Activated T-helper 1 cell treated with anti-CD3 and anti-CD28 coated beads, Interleukin-12 subunit alpha, Interleukin-12 subunit beta, Interleukin-2, Interleukin-4 antibody, amounts not matched to agents 30 ng/mL and 10 ng/mL and 1 ng/mL, durations not matched to agents 14 hours and 24 hours and 36 hours (primary cell): Measurements from ENCODE around the gene PADI2. TPM values are rescaled to one million over a fixed set of nuclear protein-coding genes. Genes with fewer than 3 reads are reported as not detected.

Experiments used
- DNase-seq: peaks from one replicate; pipeline ENCODE4 v3.0.0; 2021; ENCODE audit warnings: low spot score
- H3K27ac Mint-ChIP-seq: one replicate; pipeline ENCODE4 v1.8.0; 2021; ENCODE audit warnings: mild to moderate bottlenecking, mixed read lengths
- H3K27me3 Mint-ChIP-seq: one replicate; pipeline ENCODE4 v1.8.0; 2022; ENCODE audit warnings: mild to moderate bottlenecking, moderate library complexity, mixed read lengths; ENCODE audit not compliant: insufficient read depth
- H3K36me3 Mint-ChIP-seq: one replicate; pipeline ENCODE4 v1.8.0; 2021; ENCODE audit warnings: low read depth, mixed read lengths
- H3K4me1 Mint-ChIP-seq: one replicate; pipeline ENCODE4 v1.8.0; 2021; ENCODE audit warnings: low read depth, mixed read lengths
- H3K4me3 Mint-ChIP-seq: one replicate; pipeline ENCODE4 v1.8.0; 2021; ENCODE audit warnings: mild to moderate bottlenecking, moderate library complexity, mixed read lengths
- H3K9me3 Mint-ChIP-seq: one replicate; pipeline ENCODE4 v1.8.0; 2021; ENCODE audit warnings: mixed read lengths
- intact Hi-C: fragments of 100-400 bp; cut with micrococcal nuclease; formaldehyde crosslinking; loops from one replicate; pipeline ENCODE4 v1.15.1; 2024
- total RNA-seq: library from RNA; stranded (reverse); gene quantifications from 2 replicates; pipeline ENCODE4 v1.2.3, GENCODE V29; 2022

PADI2 gene
- total RNA-seq, 1 donor from 2014 or later: not detected

DNA sequence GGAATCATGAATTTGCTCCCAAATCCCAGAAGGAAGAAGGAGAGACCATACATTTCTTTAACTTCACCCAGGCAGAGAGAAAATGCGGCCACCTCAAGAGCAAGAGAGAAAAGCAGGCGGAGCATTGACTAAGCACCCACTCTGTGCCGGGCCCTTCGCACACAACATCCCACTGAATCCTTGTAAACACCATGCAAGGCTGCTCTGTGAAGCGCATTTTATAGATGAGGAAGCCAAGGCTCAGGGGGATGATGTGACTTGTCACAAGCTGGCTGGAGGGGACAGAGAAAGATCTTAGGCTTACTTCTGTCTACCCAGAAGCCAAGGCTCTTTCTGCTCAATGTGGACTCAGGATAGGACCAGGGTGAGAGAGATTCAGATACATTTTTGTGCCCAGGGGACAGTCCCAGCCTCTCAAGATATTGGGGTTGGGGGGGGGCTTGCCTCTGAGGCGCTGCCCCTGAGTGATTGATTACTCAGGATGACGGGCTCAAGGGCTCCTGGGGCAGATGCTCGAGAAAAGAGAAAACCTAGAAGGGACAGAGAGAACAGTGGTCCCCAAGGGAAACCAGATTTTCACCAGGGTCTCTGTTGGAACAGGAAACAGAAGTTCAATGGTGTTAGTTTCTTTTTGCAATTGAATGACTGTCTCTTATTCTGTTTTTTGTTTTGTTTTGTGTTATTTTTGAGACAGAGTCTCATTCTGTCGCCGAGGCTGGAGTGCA, 19.5 kb downstream of the PADI2 start:
- Mint-ChIP-seq H3K27ac (no peak overlapping the region), H3K9me3 (no peaks in the 10 kb centered on the region), H3K27me3 (no peaks in the 10 kb centered on the region), H3K4me1 (no peaks in the 10 kb centered on the region), H3K4me3 (no peak overlapping the region), H3K36me3 (no peaks in the 10 kb centered on the region)
- no peak for DNase-seq
- intact Hi-C loops: no loop called here

DNA sequence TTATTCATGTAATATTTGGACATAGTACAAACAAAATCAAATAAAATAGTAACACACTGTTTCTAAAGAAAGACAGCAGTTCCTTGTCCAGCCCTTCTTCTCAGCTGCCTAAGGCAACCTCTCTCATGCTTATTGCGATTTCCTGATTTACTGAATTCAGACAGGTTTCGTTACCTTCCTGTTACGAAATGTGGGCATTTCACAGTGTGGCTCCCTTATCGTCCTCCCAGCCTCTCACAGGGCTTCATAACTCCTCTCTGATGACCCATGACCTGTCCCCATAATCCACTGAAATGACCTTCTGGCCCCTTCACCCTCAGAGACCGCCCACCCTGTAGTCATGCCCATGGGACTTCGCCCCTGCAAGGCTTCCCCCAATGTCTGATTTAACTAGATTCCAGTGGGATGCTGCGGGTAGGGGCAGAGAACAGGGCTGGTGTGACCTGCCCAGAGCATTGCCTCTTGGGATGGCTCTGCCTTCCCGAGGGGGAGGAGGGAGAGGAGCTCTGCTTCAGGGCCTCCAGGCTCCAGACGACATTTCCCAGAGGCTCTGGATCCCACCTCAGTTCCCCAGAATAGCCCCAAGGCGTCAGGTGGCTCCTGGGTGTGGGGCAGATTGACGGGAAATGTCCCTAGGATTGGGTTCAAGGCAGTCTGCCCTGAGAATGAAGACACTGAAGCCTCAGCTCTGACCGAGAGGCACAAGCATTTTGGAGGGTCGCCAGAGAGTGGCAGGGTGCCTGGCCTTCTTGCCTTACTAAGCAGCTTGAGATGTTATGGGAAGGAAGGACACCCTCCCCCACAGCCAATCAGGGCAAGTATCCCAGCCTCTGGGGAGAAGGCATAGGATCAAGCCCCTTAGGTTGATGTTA, 20.6 kb downstream of the PADI2 start:
- H3K4me3 Mint-ChIP-seq: no peak overlapping the region
- H3K9me3 Mint-ChIP-seq: no peaks in the 10 kb centered on the region
- H3K36me3 Mint-ChIP-seq: no peaks in the 10 kb centered on the region
- intact Hi-C loops: no loop called here
- no peak for DNase-seq
- no peak overlapping the region for H3K27ac Mint-ChIP-seq
- no peaks in the 10 kb centered on the region for H3K4me1 Mint-ChIP-seq
- H3K27me3 Mint-ChIP-seq: no peaks in the 10 kb centered on the region

DNA sequence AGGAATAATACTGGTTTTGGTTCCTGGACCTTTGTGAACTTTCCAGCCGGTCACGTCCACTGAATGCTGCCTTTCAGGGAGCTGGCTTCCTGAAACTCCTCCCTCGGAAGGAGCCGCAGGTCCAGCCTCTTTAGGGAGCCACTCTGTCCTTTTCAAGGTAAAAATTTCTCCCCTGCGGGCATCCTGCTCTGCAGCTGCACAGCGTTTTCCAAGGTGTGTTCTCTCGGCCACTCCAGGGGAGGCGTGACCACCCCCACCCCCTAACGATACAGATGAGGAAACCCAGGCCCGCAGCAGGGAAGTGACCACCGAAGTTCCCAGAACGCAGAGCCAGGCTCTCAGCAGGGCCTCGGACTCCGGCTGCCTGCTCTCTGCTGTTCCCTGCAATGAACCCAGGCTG, 21.5 kb downstream of the PADI2 start:
- H3K4me1 Mint-ChIP-seq: no peaks in the 10 kb centered on the region
- no peak for DNase-seq
- no peaks in the 10 kb centered on the region for H3K36me3 Mint-ChIP-seq
- no peaks in the 10 kb centered on the region for H3K9me3 Mint-ChIP-seq
- intact Hi-C loops: no loop called here
- no peak overlapping the region for H3K4me3 Mint-ChIP-seq
- no peaks in the 10 kb centered on the region for H3K27me3 Mint-ChIP-seq
- H3K27ac Mint-ChIP-seq: no peak overlapping the region

DNA sequence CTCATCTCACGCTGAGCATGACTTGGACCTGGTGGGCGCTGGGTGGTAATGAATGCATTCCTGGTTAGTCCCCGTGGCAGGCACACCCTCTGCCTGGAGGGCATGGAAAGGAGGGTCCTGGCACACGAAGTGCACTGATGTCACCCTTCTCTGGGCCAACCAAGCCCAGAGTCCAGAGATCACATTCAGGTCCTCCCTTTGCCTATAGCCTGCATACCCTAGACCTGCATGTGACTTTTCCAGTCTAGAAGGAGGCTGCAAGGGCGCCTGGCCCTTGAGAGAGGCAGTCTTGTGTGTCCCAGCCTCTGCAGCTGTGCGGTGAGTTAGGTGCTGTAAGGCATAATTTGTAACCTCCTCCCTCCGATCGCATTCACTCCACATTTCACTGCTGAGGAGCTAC, 22.1 kb downstream of the PADI2 start:
- intact Hi-C loops: no loop called here
- Mint-ChIP-seq H3K36me3 (no peaks in the 10 kb centered on the region), H3K27me3 (no peaks in the 10 kb centered on the region), H3K9me3 (no peaks in the 10 kb centered on the region), H3K4me3 (no peak overlapping the region), H3K4me1 (no peaks in the 10 kb centered on the region), H3K27ac (no peak overlapping the region)
- DNase-seq: no peak

DNA sequence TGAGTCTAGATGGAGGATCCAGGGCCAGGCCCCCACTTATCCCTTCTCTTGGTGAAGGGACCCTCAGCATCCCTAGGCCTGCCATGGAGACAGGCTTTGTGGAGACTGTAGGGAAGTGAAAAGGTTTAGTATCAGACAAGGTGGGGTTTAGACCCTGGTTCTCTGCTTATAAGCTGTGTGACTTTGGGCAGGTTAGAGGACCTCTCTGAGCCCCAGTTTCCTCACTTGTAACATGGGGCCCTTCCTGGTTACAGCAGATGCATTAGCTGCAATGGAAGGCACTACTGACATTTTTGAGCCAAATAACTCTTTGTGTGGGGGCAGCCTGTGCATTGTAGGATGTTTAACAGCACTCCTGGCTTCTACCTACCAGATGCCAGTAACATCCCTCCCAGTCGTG, 22.7 kb downstream of the PADI2 start:
- Mint-ChIP-seq H3K9me3 (no peaks in the 10 kb centered on the region), H3K27me3 (no peaks in the 10 kb centered on the region), H3K4me1 (no peaks in the 10 kb centered on the region), H3K4me3 (no peak overlapping the region), H3K36me3 (no peaks in the 10 kb centered on the region), H3K27ac (no peak overlapping the region)
- DNase-seq: no peak
- intact Hi-C loops: no loop called here

DNA sequence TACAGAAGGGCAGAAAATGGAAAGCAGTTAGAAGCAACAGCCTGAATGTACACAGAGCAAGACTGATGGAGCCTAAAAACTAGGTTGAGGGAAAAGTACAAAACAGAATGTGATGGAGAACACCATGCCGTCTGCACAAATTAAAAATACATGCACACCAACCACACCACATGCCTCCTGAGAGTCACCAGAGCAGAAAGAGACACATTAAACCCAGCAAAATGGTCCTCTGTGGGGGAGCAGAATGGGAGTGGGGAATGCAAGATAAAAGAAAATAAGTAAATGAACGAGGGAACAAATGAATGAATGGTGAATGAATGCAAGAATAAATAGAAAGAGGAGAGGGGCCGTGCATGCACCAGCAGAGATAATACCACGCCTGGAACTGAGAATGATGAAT, 24.1 kb downstream of the PADI2 start:
- no peaks in the 10 kb centered on the region for H3K27me3 Mint-ChIP-seq
- intact Hi-C loops: no loop called here

DNA sequence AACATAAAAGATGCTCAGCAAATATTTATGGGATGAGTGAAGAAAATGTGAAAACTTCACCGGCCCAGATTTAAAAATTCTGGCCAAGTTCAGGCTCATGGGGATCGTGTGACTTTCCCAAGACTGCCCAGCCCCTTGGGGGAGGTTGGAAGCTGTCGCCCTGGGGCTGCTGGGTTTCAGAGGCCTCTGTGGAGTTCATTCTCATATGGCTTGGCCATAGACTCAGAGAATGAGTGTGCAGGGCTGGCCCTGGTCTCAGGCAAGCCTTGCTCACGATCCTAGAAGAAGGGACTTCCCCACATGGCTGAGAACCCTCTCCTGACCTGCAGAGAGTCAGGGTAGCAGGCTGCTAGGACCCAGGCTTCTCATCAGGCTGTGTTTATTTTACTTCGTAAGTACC, 24.6 kb downstream of the PADI2 start:
- Mint-ChIP-seq H3K36me3 (no peaks in the 10 kb centered on the region), H3K4me1 (no peaks in the 10 kb centered on the region), H3K9me3 (no peaks in the 10 kb centered on the region), H3K4me3 (no peak overlapping the region), H3K27ac (no peak overlapping the region), H3K27me3 (no peaks in the 10 kb centered on the region)
- DNase-seq: no peak
- intact Hi-C loops: no loop called here

More for the DNA sequence above, 24.1 kb downstream of the PADI2 start:
- Mint-ChIP-seq H3K4me3 (no peak overlapping the region), H3K9me3 (no peaks in the 10 kb centered on the region), H3K4me1 (no peaks in the 10 kb centered on the region), H3K27ac (no peak overlapping the region), H3K36me3 (no peaks in the 10 kb centered on the region)
- no peak for DNase-seq

DNA sequence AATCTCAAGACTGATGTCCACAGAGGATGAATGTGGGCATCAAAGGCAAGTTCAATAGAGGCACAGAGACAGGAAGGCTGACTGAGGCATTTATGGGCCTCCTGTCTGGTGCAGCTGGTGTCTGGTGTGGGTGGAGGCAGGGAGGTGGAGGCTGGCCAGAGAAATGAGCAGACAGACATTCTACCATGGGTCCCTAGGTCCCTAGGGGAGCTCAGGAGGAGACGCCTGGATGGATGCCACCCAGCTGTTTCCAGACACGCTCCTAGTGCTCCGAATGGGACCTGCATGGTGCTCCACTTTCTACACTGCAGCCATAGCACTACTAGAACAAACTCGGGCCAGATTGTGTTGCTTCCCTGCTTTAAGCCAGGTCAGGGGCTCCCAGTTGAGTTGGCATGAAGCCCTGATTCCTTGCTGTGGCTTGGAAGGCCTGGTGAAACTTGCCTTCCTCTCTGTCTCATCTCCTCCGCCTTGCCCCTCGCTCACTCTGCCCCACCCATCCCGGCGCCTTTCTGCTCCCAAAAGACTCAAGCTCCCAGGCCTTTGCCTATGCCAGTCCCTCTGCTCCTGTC, 25.3 kb downstream of the PADI2 start:
- Mint-ChIP-seq H3K27me3 (no peaks in the 10 kb centered on the region), H3K36me3 (no peaks in the 10 kb centered on the region), H3K4me1 (no peaks in the 10 kb centered on the region), H3K27ac (no peak overlapping the region), H3K9me3 (no peaks in the 10 kb centered on the region), H3K4me3 (no peak overlapping the region)
- intact Hi-C loops: no loop called here
- DNase-seq: no peak

DNA sequence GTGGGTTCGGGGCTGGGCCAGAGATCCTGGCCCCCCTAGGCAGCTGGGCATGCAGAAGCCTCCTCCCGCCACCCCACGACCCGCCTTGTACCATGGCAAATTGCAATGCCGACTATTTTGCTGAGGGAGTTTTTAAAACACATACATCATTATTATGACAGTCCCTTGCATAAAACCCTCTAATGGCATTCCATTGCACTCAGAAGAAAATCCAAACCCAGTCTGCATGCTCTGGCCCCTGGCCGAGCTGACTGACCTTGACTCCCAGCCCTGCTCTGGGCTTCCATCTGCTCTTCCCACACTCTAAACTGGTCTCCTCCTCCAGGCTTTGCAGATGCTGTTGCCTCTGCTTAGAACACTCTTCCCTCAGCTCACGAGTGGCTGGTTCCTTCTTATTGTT, 28.0 kb downstream of the PADI2 start:
- Mint-ChIP-seq H3K27ac (no peak overlapping the region), H3K4me1 (no peaks in the 10 kb centered on the region), H3K9me3 (no peaks in the 10 kb centered on the region), H3K27me3 (no peaks in the 10 kb centered on the region), H3K4me3 (no peak overlapping the region), H3K36me3 (no peaks in the 10 kb centered on the region)
- intact Hi-C loops: no loop called here
- DNase-seq: no peak

DNA sequence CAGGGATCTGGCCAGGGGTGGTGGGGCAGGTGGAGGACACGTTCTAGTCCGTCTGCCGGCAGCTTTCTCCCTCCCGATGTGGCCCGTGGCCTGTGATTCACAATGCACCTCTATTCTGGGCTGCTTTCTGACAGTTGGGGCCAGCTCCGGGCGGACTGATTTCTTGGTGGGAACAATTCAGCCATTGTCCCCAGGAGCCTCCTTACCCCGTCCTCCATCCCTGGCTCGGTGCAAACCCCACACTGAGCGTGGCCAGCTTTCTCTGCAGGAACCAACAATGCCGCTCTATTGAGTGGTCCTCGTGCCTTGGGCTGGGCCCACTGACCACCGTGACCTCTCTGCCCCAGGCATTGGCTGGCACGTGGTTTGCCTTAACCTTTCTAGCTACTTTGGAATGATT, 29.7 kb downstream of the PADI2 start:
- Mint-ChIP-seq H3K36me3 (no peaks in the 10 kb centered on the region), H3K9me3 (no peaks in the 10 kb centered on the region), H3K27ac (no peak overlapping the region), H3K4me3 (no peak overlapping the region), H3K27me3 (no peaks in the 10 kb centered on the region), H3K4me1 (no peaks in the 10 kb centered on the region)
- DNase-seq: no peak
- intact Hi-C loops: no loop called here

DNA sequence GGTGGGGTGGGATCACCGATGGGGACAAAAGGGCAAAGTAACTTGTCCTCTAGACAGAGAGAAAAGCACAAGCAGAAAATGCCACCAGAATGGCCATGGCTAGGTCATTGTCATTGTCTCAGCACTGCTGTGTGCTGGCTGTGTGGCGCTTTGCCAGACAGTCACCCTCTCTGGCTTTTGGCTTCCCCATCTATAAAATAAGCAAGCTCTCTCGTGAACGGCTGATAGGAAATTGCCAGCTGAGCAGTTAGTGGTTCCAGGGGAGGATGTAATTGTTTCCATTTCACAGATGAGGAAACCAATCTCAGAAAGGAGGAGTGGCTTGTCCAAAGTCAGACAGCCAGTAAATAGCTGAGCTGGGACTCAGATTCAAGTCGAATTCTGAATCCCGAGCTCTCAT, 32.5 kb downstream of the PADI2 start:
- DNase-seq: no peak
- H3K4me3 Mint-ChIP-seq: no peak overlapping the region
- H3K9me3 Mint-ChIP-seq: no peaks in the 10 kb centered on the region
- no peak overlapping the region for H3K27ac Mint-ChIP-seq
- H3K27me3 Mint-ChIP-seq: no peaks in the 10 kb centered on the region
- intact Hi-C loops: no loop called here
- no peaks in the 10 kb centered on the region for H3K4me1 Mint-ChIP-seq
- no peaks in the 10 kb centered on the region for H3K36me3 Mint-ChIP-seq

DNA sequence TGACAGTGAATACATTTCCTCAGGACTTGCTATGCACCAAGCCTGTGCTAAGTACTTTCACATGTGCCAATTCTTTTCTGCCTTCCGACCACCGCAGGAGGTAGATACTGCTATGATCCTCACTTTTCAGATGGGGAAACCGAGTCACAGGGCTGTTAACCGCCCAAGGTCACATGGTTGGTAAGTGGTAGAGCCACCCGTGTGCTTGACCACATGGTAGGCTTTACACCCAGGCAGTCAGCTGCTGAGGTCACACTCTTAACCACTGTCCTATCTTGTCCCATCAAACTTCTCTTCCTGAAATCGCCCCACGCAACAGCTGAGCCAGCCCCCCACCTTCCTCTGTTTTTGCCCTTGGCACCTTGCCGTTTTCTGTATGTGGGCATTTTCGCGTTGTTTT, 34.5 kb downstream of the PADI2 start:
- no peaks in the 10 kb centered on the region for H3K9me3 Mint-ChIP-seq
- DNase-seq: no peak
- H3K36me3 Mint-ChIP-seq: no peaks in the 10 kb centered on the region
- H3K4me3 Mint-ChIP-seq: no peak overlapping the region
- H3K27ac Mint-ChIP-seq: no peak overlapping the region
- intact Hi-C loops: no loop called here
- H3K4me1 Mint-ChIP-seq: no peaks in the 10 kb centered on the region
- no peaks in the 10 kb centered on the region for H3K27me3 Mint-ChIP-seq

DNA sequence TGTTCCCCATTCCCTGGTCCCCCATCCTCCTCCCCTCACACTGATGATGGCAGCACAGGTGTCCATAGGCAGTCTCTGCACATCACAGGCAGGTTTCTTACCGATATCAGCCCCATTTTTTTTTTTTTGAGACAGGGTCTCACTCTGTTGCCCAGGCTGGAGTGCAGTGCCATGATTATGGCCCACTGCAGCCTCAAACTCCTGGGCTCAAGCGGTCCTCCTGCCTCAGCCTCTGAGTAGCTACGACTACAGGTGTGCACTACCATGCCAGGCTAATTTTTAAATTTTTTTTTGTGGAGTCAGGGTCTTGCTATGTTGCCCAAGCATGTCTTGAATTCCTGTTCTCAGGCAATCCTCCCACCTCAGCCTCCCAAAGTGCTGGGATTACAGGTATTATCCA, 36.5 kb downstream of the PADI2 start:
- Mint-ChIP-seq H3K4me3 (no peak overlapping the region), H3K36me3 (no peaks in the 10 kb centered on the region), H3K4me1 (no peaks in the 10 kb centered on the region), H3K9me3 (no peaks in the 10 kb centered on the region), H3K27me3 (no peaks in the 10 kb centered on the region), H3K27ac (no peak overlapping the region)
- intact Hi-C loops: no loop called here
- DNase-seq: no peak
